Caco-2 (cell line): Measurements from ENCODE around the gene RIPOR3. TPM values are rescaled to one million over a fixed set of nuclear protein-coding genes. Genes with fewer than 3 reads are reported as not detected.
"Not testable (repeated sequence)": the region's sequence is repeated elsewhere in the genome, so short reads cannot be mapped to it uniquely, and the experiment has no call there.

Experiments used
- BruUV-seq: library from RNA; stranded (reverse); fragments of 400-500 nt; replicated peaks from 2 replicates; lab custom pipeline; 2021; lab: Mats Ljungman, UMichigan
- CTCF ChIA-PET: fragments of 300-600 bp; sonication (Branson Sonifier 250); formaldehyde crosslinking; loops from one replicate; lab custom pipeline; 2022; ENCODE audit warnings: antibody characterized with exemption; lab: Charles Lee
- POLR2A ChIA-PET: fragments of 300-600 bp; sonication (Branson Sonifier 250); formaldehyde crosslinking; loops from one replicate; lab custom pipeline; 2022; ENCODE audit warnings: antibody characterized with exemption; lab: Charles Lee
- DNase-seq, 2 experiments: peaks; one replicate each; pipeline versions ENCODE4 v3.0.0 to v3.0.0-alpha.2; 2020 to 2022
- H3K27me3 ChIP-seq: replicated peaks from 2 replicates; pipeline ENCODE4 v1.6.0; 2011; ENCODE audit warnings: low read length; ENCODE audit not compliant: control insufficient read depth, insufficient read depth
- H3K36me3 ChIP-seq: 2 replicates; pipeline ENCODE4 v1.5.1; 2011; ENCODE audit warnings: low read length; ENCODE audit not compliant: control insufficient read depth, insufficient read depth
- H3K4me1 ChIP-seq: fragments of 250-450 bp; sonication (Bioruptor Pico); 2 replicates; pipeline ENCODE4 v1.5.1; 2020; ENCODE audit warnings: mild to moderate bottlenecking
- H3K4me3 ChIP-seq: 2 replicates; pipeline ENCODE4 v1.5.1; 2011; ENCODE audit warnings: low read depth, mild to moderate bottlenecking, control low read depth, low read length
- H3K9me3 ChIP-seq: fragments of 250-450 bp; sonication (Bioruptor Pico); 2 replicates; pipeline ENCODE4 v1.5.1; 2020; ENCODE audit warnings: mild to moderate bottlenecking, moderate library complexity
- H3K27ac Mint-ChIP-seq: one replicate; pipeline ENCODE4 v1.8.0; 2022; ENCODE audit warnings: mixed read lengths; ENCODE audit not compliant: unreplicated experiment
- H3K27me3 Mint-ChIP-seq: one replicate; pipeline ENCODE4 v1.8.0; 2022; ENCODE audit warnings: mixed read lengths; ENCODE audit not compliant: insufficient read depth, unreplicated experiment
- H3K36me3 Mint-ChIP-seq: one replicate; pipeline ENCODE4 v1.8.0; 2022; ENCODE audit warnings: mild to moderate bottlenecking, mixed read lengths; ENCODE audit not compliant: insufficient read depth, unreplicated experiment
- H3K4me1 Mint-ChIP-seq: one replicate; pipeline ENCODE4 v1.8.0; 2022; ENCODE audit warnings: low read depth, mixed read lengths; ENCODE audit not compliant: unreplicated experiment
- H3K4me3 Mint-ChIP-seq: one replicate; pipeline ENCODE4 v1.8.0; 2022; ENCODE audit warnings: mild to moderate bottlenecking, moderate library complexity, mixed read lengths; ENCODE audit not compliant: unreplicated experiment
- H3K9me3 Mint-ChIP-seq: one replicate; pipeline ENCODE4 v1.8.0; 2022; ENCODE audit warnings: mixed read lengths; ENCODE audit not compliant: unreplicated experiment
- intact Hi-C: fragments of 100-400 bp; cut with micrococcal nuclease; formaldehyde crosslinking; loops from one replicate; pipeline ENCODE4 v1.10.0; 2022; ENCODE audit not compliant: unreplicated experiment
- total RNA-seq: library from RNA; stranded (reverse); gene quantifications from 2 replicates; pipeline ENCODE4 v1.2.3, GENCODE V29; 2022
- TF ChIP-seq, protein P1 (sequence below), 2 experiments: fragments of 200-600 bp in 1 of 2; IDR thresholded peaks; 1 replicate in 1 of 2; 2 replicates in 1 of 2; pipeline versions ENCODE4 v1.5.1 to v1.8.0; 2011 to 2022; ENCODE audit warnings: antibody characterized with exemption in 1 of 2, control low read depth in 1 of 2, inconsistent platforms in 1 of 2, low read depth in 1 of 2, low read length in 1 of 2, mild to moderate bottlenecking in 1 of 2, moderate library complexity in 1 of 2; ENCODE audit not compliant: insufficient read depth in 1 of 2, severe bottlenecking in 1 of 2, unreplicated experiment in 1 of 2

The RIPOR3 gene
- total RNA-seq, 1 experiment from 2014 or later = 0.18 TPM

DNA sequence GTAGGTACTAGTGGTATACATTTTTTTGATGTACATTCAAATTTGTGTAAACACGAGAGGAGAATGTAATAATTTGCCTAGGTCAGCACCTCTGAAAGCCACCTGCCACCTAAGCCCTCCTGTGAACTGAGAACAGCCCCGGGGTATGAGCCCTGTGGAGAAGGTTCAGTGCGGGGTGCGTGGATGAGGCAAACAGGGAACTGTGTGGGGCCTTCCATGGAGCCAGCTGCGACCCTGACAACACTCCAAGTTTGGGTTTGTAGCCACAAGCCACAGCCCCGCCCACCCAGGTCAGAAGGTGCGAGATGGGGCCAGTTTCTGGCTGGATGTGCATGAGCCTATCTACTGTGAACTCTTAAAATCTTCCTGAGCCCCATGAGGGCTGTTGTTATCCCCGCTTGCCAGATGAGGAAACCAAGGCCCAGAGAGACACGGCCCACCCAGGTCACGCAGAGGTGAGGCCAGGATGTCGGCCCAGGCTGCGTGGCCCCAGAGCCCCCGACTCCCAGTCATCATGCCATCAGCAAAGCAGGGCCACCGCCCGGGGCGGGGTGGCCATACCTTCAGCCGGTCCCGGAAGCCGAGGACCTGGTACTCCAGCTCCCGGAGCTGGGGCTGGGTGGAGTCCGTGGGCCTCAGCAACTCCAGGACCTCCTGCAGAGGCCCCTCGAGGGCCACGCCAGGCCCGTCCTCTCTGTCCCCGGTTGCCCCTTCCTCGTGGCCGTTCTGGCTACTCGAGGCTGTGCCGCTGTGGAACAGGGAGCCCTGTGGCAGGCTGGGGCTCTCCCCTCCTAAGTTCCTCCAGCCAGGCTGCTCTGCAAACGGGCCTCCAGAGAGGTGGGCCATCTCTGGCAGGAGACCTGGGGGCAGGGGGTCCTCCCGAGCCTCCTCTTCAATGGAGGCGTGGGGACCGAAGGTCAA lies 89.6 kb downstream of the RIPOR3 start:
- no TSS peak for BruUV-seq
- CTCF ChIA-PET = no interaction called here
- no peak overlapping the region for H3K27ac Mint-ChIP-seq

DNA sequence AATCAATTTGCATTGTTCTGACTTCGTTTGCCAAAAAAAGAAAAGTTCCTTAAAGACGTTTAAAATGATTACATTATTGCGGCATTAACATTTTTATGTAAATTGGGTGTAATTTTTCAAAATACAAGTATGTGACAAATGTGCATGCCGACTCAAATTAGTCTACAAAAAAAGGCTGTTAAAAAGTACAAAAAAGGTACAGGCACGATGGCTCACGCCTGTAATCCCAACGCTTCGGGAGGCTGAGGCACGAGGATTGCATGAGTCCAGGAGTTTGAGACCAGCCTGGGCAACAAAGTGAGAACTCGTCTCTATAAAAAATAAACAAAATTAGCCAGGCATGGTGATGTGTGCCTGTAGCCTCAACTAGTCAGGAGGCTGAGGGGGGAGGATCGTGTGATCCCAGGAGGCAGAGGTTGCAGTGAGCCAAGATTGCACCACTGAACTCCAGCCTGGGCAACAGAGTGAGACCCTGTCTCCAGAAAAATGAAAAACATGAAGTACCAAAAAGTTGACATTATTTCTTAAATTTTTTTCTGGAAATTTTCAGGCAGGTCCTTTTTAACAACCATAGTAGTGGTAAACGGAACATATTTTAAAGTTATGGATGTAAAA lies 91.0 kb downstream of the RIPOR3 start:
- Histone ChIP-seq H3K27me3 (no peaks in the 10 kb centered on the region), H3K4me1 (no peaks in the 10 kb centered on the region), H3K36me3 (no peaks in the 10 kb centered on the region), H3K9me3 (no peaks in the 10 kb centered on the region), H3K4me3 (no peak overlapping the region)
- ChIA-PET CTCF (interaction anchor here (1.0 kb wide), 1 partner anchor 113 kb away, joined by 5 read pairs; no protein-coding TSS in a partner anchor), POLR2A (no interaction called here)
- Mint-ChIP-seq H3K4me1 (peaks cover 6% of the 10 kb centered on the region), H3K36me3 (peaks cover 18% of the 10 kb centered on the region), H3K4me3 (no peak overlapping the region), H3K27me3 (no peaks in the 10 kb centered on the region), H3K9me3 (no peaks in the 10 kb centered on the region), H3K27ac (no peak overlapping the region)
- BruUV-seq = no TSS peak
- TF ChIP-seq, protein P1, sequence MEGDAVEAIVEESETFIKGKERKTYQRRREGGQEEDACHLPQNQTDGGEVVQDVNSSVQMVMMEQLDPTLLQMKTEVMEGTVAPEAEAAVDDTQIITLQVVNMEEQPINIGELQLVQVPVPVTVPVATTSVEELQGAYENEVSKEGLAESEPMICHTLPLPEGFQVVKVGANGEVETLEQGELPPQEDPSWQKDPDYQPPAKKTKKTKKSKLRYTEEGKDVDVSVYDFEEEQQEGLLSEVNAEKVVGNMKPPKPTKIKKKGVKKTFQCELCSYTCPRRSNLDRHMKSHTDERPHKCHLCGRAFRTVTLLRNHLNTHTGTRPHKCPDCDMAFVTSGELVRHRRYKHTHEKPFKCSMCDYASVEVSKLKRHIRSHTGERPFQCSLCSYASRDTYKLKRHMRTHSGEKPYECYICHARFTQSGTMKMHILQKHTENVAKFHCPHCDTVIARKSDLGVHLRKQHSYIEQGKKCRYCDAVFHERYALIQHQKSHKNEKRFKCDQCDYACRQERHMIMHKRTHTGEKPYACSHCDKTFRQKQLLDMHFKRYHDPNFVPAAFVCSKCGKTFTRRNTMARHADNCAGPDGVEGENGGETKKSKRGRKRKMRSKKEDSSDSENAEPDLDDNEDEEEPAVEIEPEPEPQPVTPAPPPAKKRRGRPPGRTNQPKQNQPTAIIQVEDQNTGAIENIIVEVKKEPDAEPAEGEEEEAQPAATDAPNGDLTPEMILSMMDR (IDR thresholded peaks at IDR 0.05; ENCODE audit: insufficient read depth in 1 of 2, low read depth in 1 of 2, low read length in 1 of 2, severe bottlenecking in 1 of 2, unreplicated experiment in 1 of 2) = no peak
- intact Hi-C loops = no loop called here
- DNase-seq = no peak

More for the DNA sequence above, 89.6 kb downstream of the RIPOR3 start:
- H3K27me3 ChIP-seq = no peaks in the 10 kb centered on the region
- H3K4me1 ChIP-seq = no peaks in the 10 kb centered on the region
- Mint-ChIP-seq H3K36me3 (peaks cover 5% of the 10 kb centered on the region), H3K27me3 (no peaks in the 10 kb centered on the region), H3K9me3 (no peaks in the 10 kb centered on the region), H3K4me3 (no peak overlapping the region), H3K4me1 (no peaks in the 10 kb centered on the region)
- no peaks in the 10 kb centered on the region for H3K9me3 ChIP-seq
- TF ChIP-seq, protein P1 (IDR thresholded peaks at IDR 0.05; ENCODE audit: insufficient read depth in 1 of 2, low read depth in 1 of 2, low read length in 1 of 2, severe bottlenecking in 1 of 2, unreplicated experiment in 1 of 2) = no peak
- POLR2A ChIA-PET = interaction anchor here (0.5 kb wide), 1 partner anchor 329 kb away, joined by 4 read pairs; no protein-coding TSS in a partner anchor
- no peak for DNase-seq
- intact Hi-C loops = no loop called here
- H3K36me3 ChIP-seq = no peaks in the 10 kb centered on the region
- H3K4me3 ChIP-seq = no peak overlapping the region

DNA sequence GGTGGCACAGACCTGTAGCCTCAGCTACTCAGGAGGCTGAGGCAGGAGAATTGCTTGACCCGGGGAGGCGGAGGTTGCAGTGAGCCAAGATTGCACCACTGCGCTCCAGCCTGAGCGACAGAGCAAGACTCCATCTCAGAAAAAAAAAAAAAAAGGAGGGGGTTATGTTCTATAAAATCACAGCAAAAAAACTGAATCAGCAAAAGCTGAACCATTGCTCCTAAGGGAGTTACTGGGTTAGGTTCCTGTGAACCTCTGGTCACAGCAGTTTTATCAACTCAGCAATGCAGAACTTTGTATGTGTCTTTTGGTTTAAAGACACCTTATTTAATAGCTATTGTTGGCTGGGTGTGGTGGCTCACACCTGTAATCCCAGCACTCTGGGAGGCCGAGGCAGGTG lies 92.6 kb downstream of the RIPOR3 start:
- BruUV-seq, H3K27me3 ChIP-seq: not testable (repeated sequence)
- CTCF ChIA-PET = interaction anchor here (0.7 to 1.3 kb wide), 5 partner anchors 11 to 196 kb away, joined by 3 to 7 read pairs (median 4); partner anchors contain the start of gene BCAS4

More for the DNA sequence above, 92.6 kb downstream of the RIPOR3 start:
- H3K9me3 ChIP-seq, H3K4me3 ChIP-seq, H3K4me3 Mint-ChIP-seq, H3K4me1 ChIP-seq, H3K27ac Mint-ChIP-seq, DNase-seq, H3K36me3 ChIP-seq, H3K9me3 Mint-ChIP-seq, POLR2A ChIA-PET, intact Hi-C loops, H3K4me1 Mint-ChIP-seq, H3K27me3 Mint-ChIP-seq: not testable (repeated sequence)
- peaks cover 32% of the 10 kb centered on the region for H3K36me3 Mint-ChIP-seq
